CD4-positive, alpha-beta T cell (primary cell): ENCODE data around the gene RPUSD4. TPM values are rescaled to one million over a fixed set of nuclear protein-coding genes. Genes with fewer than 3 reads are reported as not detected.

ENCODE experiments used
- ATAC-seq: fragments of 200-7000 bp; cut with Tn5 transposase; one replicate; pipeline ENCODE4 v1.10.0; 2022; ENCODE audit warnings: mild to moderate bottlenecking; ENCODE audit not compliant: poor library complexity
- CTCF ChIA-PET: fragments of 350-600 bp; sonication (Branson Sonifier 250); formaldehyde crosslinking; loops from one replicate; lab custom pipeline; 2021; ENCODE audit warnings: antibody characterized with exemption, inconsistent platforms; lab: Charles Lee
- POLR2A ChIA-PET: fragments of 350-600 bp; sonication (Branson Sonifier 250); formaldehyde crosslinking; loops from one replicate; lab custom pipeline; 2021; ENCODE audit warnings: antibody characterized with exemption, inconsistent platforms; lab: Charles Lee
- DNase-seq, 14 experiments: peaks; one replicate each; pipeline ENCODE4 v3.0.0-alpha.2; 2013 to 2020; ENCODE audit warnings: mixed read lengths in 2 of 14
- H3K27ac ChIP-seq, 2 donors: one replicate each; pipeline versions ENCODE4 v1.5.1 to v1.7.0; 2013; ENCODE audit warnings: low read length in 2 of 2, low read depth in 1 of 2, mild to moderate bottlenecking in 1 of 2
- H3K27me3 ChIP-seq, 2 experiments: 1 replicate in 1 of 2; 2 replicates in 1 of 2; pipeline versions ENCODE4 v1.6.1 to v1.7.0; 2013; ENCODE audit warnings: low read length in 2 of 2, control low read depth in 1 of 2, mild to moderate bottlenecking in 1 of 2, moderate library complexity in 1 of 2; ENCODE audit not compliant: insufficient read depth in 2 of 2, control insufficient read depth in 1 of 2
- H3K36me3 ChIP-seq: one replicate; pipeline ENCODE4 v1.6.1; 2013; ENCODE audit warnings: low read length, control low read depth; ENCODE audit not compliant: insufficient read depth
- H3K4me1 ChIP-seq: one replicate; pipeline ENCODE4 v1.6.1; 2013; ENCODE audit warnings: low read length, control low read depth; ENCODE audit not compliant: insufficient read depth
- H3K4me3 ChIP-seq: one replicate; pipeline ENCODE4 v1.5.1; 2013; ENCODE audit warnings: mild to moderate bottlenecking, low read length, moderate library complexity
- H3K9me3 ChIP-seq, 2 experiments: 1 replicate in 1 of 2; 2 replicates in 1 of 2; pipeline versions ENCODE4 v1.6.1 to v1.7.0; 2013; ENCODE audit warnings: low read length in 2 of 2, mild to moderate bottlenecking in 2 of 2, control low read depth in 1 of 2, moderate library complexity in 1 of 2; ENCODE audit not compliant: control insufficient read depth in 1 of 2, insufficient read depth in 1 of 2
- H3K27ac Mint-ChIP-seq: one replicate; pipeline ENCODE4 v1.8.0; 2020; ENCODE audit warnings: mixed read lengths
- H3K27me3 Mint-ChIP-seq: one replicate; pipeline ENCODE4 v1.8.0; 2021; ENCODE audit warnings: mixed read lengths
- H3K36me3 Mint-ChIP-seq: one replicate; pipeline ENCODE4 v1.8.0; 2021; ENCODE audit warnings: low read depth, mixed read lengths
- H3K4me1 Mint-ChIP-seq: one replicate; pipeline ENCODE4 v1.8.0; 2021; ENCODE audit warnings: low read depth, mixed read lengths
- H3K4me3 Mint-ChIP-seq: one replicate; pipeline ENCODE4 v1.8.0; 2020; ENCODE audit warnings: mild to moderate bottlenecking, mixed read lengths
- H3K9me3 Mint-ChIP-seq: one replicate; pipeline ENCODE4 v1.8.0; 2020; ENCODE audit warnings: mixed read lengths
- CTCF ChIP-seq: fragments of 200-600 bp; IDR thresholded peaks from one replicate; pipeline ENCODE4 v1.8.0; 2022; ENCODE audit warnings: antibody characterized with exemption, mild to moderate bottlenecking
- intact Hi-C, 2 experiments: fragments of 100-400 bp; cut with DNase I in 1 of 2; cut with micrococcal nuclease in 1 of 2; formaldehyde crosslinking; loops; one replicate each; pipeline versions ENCODE4 v1.15.1 to v1.9.0; 2023 to 2025; cut with DNase I, micrococcal nuclease
- total RNA-seq, 174 experiments: library from RNA in 2 of 174; stranded (reverse) in 2 of 174; gene quantifications; one replicate each; pipeline ENCODE4 v1.2.3 and lab custom pipeline; 2021 to 2026

Gene RPUSD4
- total RNA-seq, 2 experiments from 2014 or later, result 33.1 to 37.6 TPM

- DNase-seq (no peak), ATAC-seq (no peak)
- Histone ChIP-seq H3K4me3 (no peak overlapping the region), H3K4me1 (no peaks in the 10 kb centered on the region), H3K36me3 (peaks cover 3% of the 10 kb centered on the region), H3K9me3 (no peaks in the 10 kb centered on the region), H3K27me3 (no peaks in the 10 kb centered on the region), H3K27ac (no peak overlapping the region)
- H3K4me3 Mint-ChIP-seq, result no peak overlapping the region
- H3K27me3 Mint-ChIP-seq, result no peaks in the 10 kb centered on the region
- peaks cover 46% of the 10 kb centered on the region for H3K36me3 Mint-ChIP-seq
- H3K9me3 Mint-ChIP-seq, result no peaks in the 10 kb centered on the region
- H3K4me1 Mint-ChIP-seq, result no peaks in the 10 kb centered on the region
- CTCF ChIA-PET, result no interaction called here
- no peak for TF ChIP-seq CTCF
- H3K27ac Mint-ChIP-seq, result no peak overlapping the region
- POLR2A ChIA-PET, result no interaction called here
- intact Hi-C loops, result no loop called here
These were observed 35.2 kb upstream of the RPUSD4 start for GRCh38 chr11:126246636-126247035.

GRCh38 chr11:126233391-126233790, 21.9 kb upstream of the RPUSD4 start:
- Histone ChIP-seq H3K4me3 (no peak overlapping the region), H3K36me3 (peaks cover 6% of the 10 kb centered on the region), H3K27me3 (no peaks in the 10 kb centered on the region), H3K4me1 (no peaks in the 10 kb centered on the region), H3K27ac (no peak overlapping the region), H3K9me3 (no peaks in the 10 kb centered on the region)
- intact Hi-C loops, result no loop called here
- Mint-ChIP-seq H3K4me3 (no peak overlapping the region), H3K27ac (no peak overlapping the region), H3K9me3 (no peaks in the 10 kb centered on the region), H3K27me3 (no peaks in the 10 kb centered on the region), H3K4me1 (no peaks in the 10 kb centered on the region), H3K36me3 (peaks cover 26% of the 10 kb centered on the region)
- DNase-seq (no peak), ATAC-seq (no peak)
- ChIA-PET POLR2A (no interaction called here), CTCF (no interaction called here)
- no peak for TF ChIP-seq CTCF

GRCh38 chr11:126232683-126233082, 21.2 kb upstream of the RPUSD4 start:
- ChIA-PET CTCF (no interaction called here), POLR2A (no interaction called here)
- Mint-ChIP-seq H3K4me1 (no peaks in the 10 kb centered on the region), H3K9me3 (no peaks in the 10 kb centered on the region), H3K4me3 (no peak overlapping the region), H3K27ac (no peak overlapping the region), H3K27me3 (no peaks in the 10 kb centered on the region), H3K36me3 (peaks cover 21% of the 10 kb centered on the region)
- no peaks in the 10 kb centered on the region for H3K4me1 ChIP-seq
- ATAC-seq (no peak), DNase-seq (no peak)
- H3K9me3 ChIP-seq, result no peaks in the 10 kb centered on the region
- no peaks in the 10 kb centered on the region for H3K27me3 ChIP-seq
- no peak for TF ChIP-seq CTCF
- no peak overlapping the region for H3K4me3 ChIP-seq
- H3K27ac ChIP-seq, result no peak overlapping the region
- peaks cover 4% of the 10 kb centered on the region for H3K36me3 ChIP-seq
- intact Hi-C loops, result no loop called here
